Stimulated activated CD8-positive, alpha-beta memory T cell treated with anti-CD3 and anti-CD28 coated beads, Interleukin-12 subunit alpha, Interleukin-12 subunit beta, amount 100 ng/mL, for 24 hours (primary cell): ENCODE data around the gene ATCAY.

Source experiments
- DNase-seq: peaks from one replicate; pipeline ENCODE4 v3.0.0-alpha.2; 2020; ENCODE audit errors: extremely low read depth

The ATCAY gene

GRCh38 chr19:3880471-3881271 is at the start of gene ATCAY:
TSS of gene ATCAY (plus strand) at chr19:3880685. CDS start at chr19:3885768, 5,083 bp downstream.
- DNase-seq: no peak

GRCh38 chr19:3831601-3832000 is 48.9 kb upstream of the ATCAY start:
- DNase-seq: no peak

GRCh38 chr19:3832001-3832400 is 48.5 kb upstream of the ATCAY start:
- DNase-seq: no peak

GRCh38 chr19:3833578-3834348 is 46.7 kb upstream of the ATCAY start:
- no peak for DNase-seq

- no peak for DNase-seq
Observed at GRCh38 chr19:3834349-3835054, 46.0 kb upstream of the ATCAY start.

- no peak for DNase-seq
Observed at GRCh38 chr19:3835055-3835435, 45.4 kb upstream of the ATCAY start.

- no peak for DNase-seq
Observed at GRCh38 chr19:3836887-3837286, 43.6 kb upstream of the ATCAY start.

GRCh38 chr19:3837332-3837731 is 43.2 kb upstream of the ATCAY start:
- no peak for DNase-seq

- DNase-seq: no peak
Observed at GRCh38 chr19:3837922-3838321, 42.6 kb upstream of the ATCAY start.

GRCh38 chr19:3838661-3839060 is 41.8 kb upstream of the ATCAY start:
- DNase-seq: no peak

GRCh38 chr19:3839941-3840340 is 40.5 kb upstream of the ATCAY start:
- DNase-seq: no peak

- no peak for DNase-seq
Observed at GRCh38 chr19:3840804-3841203, 39.7 kb upstream of the ATCAY start.

GRCh38 chr19:3842948-3843347 is 37.5 kb upstream of the ATCAY start:
- DNase-seq: no peak

- DNase-seq: no peak
Observed at GRCh38 chr19:3844596-3844995, 35.9 kb upstream of the ATCAY start.

- DNase-seq: no peak
Observed at GRCh38 chr19:3849092-3849491, 31.4 kb upstream of the ATCAY start.

GRCh38 chr19:3849787-3850186 is 30.7 kb upstream of the ATCAY start:
- no peak for DNase-seq

GRCh38 chr19:3850320-3850972 is 30.0 kb upstream of the ATCAY start:
- no peak for DNase-seq

GRCh38 chr19:3851254-3852176 is 29.0 kb upstream of the ATCAY start:
- DNase-seq: no peak

GRCh38 chr19:3852177-3852511 is 28.3 kb upstream of the ATCAY start:
- DNase-seq: no peak

GRCh38 chr19:3852614-3853254 is 27.8 kb upstream of the ATCAY start:
- DNase-seq: no peak

GRCh38 chr19:3855320-3855719 is 25.2 kb upstream of the ATCAY start:
- DNase-seq: no peak
